ENCODE results near the gene TBCD.

GRCh38 chr17:82895087-82895486 lies 143.2 kb downstream of the TBCD start:
- TF ChIP-seq, protein P1, sequence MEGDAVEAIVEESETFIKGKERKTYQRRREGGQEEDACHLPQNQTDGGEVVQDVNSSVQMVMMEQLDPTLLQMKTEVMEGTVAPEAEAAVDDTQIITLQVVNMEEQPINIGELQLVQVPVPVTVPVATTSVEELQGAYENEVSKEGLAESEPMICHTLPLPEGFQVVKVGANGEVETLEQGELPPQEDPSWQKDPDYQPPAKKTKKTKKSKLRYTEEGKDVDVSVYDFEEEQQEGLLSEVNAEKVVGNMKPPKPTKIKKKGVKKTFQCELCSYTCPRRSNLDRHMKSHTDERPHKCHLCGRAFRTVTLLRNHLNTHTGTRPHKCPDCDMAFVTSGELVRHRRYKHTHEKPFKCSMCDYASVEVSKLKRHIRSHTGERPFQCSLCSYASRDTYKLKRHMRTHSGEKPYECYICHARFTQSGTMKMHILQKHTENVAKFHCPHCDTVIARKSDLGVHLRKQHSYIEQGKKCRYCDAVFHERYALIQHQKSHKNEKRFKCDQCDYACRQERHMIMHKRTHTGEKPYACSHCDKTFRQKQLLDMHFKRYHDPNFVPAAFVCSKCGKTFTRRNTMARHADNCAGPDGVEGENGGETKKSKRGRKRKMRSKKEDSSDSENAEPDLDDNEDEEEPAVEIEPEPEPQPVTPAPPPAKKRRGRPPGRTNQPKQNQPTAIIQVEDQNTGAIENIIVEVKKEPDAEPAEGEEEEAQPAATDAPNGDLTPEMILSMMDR (IDR thresholded peaks at IDR 0.05), result no peak
- TF ChIP-seq POLR2A (IDR thresholded peaks at IDR 0.05) (no peak), EP300 (IDR thresholded peaks at IDR 0.05) (no peak)
